LNCAP (cell line): Measurements from ENCODE around the gene SLC15A3.

Experiments used
- CTCF ChIP-seq: fragments of 450-650 bp; IDR thresholded peaks from 2 replicates; pipeline ENCODE4 v1.5.1; 2017; ENCODE audit warnings: mild to moderate bottlenecking

The SLC15A3 gene

GRCh38 chr11:60951606-60951903, 421 bp downstream of the SLC15A3 start:
- no peak for TF ChIP-seq CTCF

DNA sequence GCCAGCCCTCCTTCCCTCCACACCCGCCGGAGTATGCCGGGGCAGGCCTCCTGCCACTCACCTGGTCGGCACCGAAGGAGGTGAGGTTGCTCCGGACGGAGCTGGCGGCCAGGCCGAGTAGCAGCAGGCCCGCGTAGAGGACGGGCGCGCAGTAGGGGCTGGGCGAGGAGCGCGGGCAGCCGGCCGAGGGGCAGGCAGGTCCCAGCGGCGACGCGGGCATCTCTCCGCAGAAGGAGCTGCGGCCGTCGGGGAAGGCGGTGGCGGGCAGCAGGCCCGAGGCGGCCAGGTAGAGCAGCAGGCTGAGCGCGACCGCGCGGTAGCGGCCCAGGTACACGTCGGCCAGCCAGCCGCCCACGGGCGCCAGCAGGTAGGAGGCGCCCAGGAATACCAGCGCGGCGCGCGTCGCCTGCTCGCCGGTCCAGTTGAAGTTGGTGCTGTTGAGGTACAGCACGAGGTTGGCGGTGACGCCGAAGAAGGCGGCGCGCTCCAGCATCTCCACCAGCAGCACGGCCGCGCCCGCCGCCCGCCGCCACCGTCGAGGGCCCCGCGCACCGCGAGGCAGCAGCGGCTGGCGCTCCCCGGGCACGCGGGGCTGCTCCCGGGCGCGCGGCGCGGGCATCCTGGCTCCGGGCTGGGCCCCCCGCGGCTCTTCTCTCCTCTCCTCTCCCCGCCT, 907 bp downstream of the SLC15A3 start:
- no peak for TF ChIP-seq CTCF

DNA sequence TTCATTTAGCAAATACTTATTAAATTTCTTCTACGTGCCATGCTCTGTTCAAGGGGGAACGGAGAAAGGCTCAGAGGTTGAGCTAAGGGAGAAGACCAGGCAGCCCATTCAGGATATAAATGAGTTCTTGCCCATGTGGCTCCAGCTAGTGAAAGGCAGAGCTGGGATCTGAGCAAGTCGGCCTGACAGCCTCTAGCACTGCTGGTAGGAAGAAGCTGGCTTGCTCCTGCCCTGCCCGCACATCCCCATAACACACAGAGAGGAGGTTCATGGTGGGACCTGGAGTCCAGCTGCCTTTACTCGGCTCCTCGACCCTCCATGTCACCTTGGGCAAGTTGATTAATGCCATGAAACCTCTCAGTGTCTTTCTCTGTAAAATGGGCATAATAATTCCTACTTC, 2.0 kb downstream of the SLC15A3 start:
- no peak for TF ChIP-seq CTCF

- TF ChIP-seq CTCF: no peak
These were observed 3.7 kb downstream of the SLC15A3 start for GRCh38 chr11:60948250-60948649.

DNA sequence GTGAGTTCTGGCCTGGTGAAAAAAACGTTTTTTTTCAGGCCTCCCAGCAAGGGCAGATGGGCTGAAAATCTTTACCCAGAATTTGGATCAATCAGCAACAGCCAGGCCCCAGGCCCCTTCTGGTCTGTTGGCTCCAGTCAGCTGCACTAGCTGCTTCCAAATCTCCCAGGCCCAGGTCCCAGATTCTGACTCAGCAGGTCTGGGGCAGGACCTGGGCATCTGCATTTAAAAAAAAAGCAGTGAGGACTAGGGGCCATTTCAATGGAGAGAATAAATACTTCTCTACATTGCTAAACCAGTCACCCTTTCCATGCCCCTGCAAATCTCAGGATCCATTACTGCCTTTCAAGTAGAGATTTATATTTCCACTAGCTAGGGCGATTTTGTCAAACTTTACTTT, 4.3 kb downstream of the SLC15A3 start:
- no peak for TF ChIP-seq CTCF

DNA sequence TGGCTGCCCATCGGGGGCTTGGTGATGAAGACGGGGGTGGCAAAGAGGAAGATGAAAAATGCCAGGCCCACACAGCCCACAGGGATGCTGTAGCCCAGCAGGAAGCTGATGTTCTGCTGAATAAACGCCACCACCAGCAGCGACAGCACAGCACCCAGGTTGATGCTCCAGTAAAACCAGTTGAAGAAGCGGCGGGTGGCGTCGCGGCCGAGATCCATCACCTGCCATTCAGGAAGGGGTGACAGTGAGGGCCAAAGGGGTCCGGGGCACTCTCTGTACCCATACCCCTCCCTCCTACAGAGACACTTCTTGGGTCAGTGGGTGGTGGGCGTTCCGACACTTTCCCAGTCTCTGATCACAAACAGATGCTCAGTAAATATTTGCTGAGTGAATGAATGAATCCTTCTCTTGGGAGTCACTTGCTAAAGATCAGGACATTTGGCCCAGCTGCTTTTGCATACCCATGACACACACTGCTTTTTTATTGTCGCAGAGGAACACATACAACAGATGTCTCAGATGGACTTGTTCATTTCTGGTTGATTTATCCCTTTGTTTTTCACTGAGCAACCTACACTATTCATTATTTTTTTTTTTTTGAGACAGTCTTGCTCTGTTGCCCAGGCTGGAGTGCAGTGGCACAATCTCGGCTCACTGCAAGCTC, 5.2 kb downstream of the SLC15A3 start:
- no peak for TF ChIP-seq CTCF

DNA sequence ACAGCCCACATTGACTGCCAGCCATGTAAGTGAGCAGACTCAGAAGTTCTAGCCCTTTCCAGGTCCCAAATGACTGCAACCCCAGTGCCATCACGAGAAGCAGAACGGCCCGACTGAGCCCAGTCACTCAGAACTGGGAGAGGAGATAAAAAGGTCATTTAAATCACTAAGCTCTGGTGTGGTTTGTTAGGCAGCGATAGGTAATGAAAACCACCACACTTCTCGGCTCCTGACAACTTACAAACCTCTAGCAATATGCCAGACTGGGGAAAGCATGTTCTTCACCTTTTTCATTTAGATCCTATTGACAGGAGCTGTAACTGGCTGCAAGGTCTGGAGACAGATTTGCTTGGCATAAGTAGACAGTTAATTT, 6.7 kb downstream of the SLC15A3 start:
- TF ChIP-seq CTCF: no peak
